ENCODE data around the gene GRAPL.
"Not testable (repeated sequence)": the region's sequence is repeated elsewhere in the genome, so short reads cannot be mapped to it uniquely, and the experiment has no call there.

Gene GRAPL

GRCh38 chr17:19188870-19189708 lies 61.7 kb downstream of the GRAPL start:
- not testable (repeated sequence) for DNase-seq (ENCODE audit: low spot score)

- DNase-seq (ENCODE audit: low spot score) = not testable (repeated sequence)
Measured at GRCh38 chr17:19189781-19190405, 62.5 kb downstream of the GRAPL start.

DNA sequence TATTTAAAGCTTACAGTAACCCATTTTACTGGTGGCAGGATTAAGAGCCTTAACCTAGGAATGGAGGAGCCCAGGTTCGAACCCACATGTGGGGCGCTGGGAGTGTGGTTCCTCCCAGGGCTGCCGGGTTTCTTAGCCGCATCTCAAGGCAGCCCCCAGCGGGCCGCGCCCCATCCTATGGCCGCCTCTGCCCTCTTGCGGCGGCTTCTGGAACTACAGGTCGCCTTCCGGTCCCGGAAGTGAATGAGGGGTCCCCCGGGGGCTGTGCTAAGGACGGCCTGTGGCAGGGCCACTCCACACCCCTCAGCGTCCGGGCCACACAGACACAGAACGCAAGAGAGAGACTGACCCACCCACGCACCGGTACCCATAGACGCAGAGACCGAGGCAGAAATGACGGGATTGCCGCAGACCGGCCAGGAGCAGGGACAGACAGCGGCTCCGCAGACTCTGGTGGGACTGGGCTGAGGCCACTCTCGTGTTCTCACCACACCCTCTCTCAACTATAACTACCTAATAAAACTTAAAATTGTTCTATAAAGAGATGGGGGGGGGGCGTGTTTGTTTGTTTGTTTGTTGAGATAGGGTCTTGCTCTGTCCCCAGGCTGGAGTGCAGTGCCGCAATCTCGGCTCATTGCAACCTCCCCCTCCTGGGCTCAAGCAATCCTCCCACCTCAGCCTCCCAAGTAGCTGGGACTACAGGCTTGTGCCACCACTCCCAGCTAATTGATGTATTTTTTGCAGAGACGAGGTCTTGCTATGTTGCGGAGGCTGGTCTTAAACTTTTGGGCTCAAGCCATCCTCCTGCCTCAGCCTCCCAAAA lies 69.2 kb downstream of the GRAPL start:
- not testable (repeated sequence) for DNase-seq (ENCODE audit: low spot score)

DNA sequence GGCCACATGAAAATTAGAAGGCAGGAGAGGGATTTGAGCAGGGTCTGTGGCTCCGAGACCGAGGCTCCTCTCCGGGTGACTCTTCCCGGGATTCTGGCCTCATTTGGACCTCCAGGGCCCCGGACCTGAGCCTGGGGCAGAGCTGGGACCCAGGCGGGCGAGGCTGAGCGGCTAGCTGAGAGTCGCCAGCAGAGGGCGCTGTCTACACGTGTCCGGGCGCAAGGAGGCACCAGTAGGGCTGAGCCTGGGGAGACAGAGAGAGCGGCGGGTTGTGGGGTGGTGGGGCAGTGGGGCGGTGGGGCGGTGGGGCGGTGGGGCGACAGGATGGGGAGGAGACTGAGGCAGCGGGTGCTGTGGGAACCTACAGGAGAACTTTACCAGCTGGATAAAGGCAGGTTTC lies 75.1 kb downstream of the GRAPL start:
- not testable (repeated sequence) for DNase-seq (ENCODE audit: low spot score)

GRCh38 chr17:19203429-19203828 lies 76.0 kb downstream of the GRAPL start:
- DNase-seq (ENCODE audit: low spot score) = not testable (repeated sequence)

Measured in ecto neural progenitor cell (in vitro differentiated cells).